ENCODE data around the gene FKBP8. TPM values are rescaled to one million over a fixed set of nuclear protein-coding genes. Genes with fewer than 3 reads are reported as not detected.

Gene FKBP8
- total RNA-seq, 4 donors from 2014 or later, result 248 to 285 (median 263) TPM

DNA sequence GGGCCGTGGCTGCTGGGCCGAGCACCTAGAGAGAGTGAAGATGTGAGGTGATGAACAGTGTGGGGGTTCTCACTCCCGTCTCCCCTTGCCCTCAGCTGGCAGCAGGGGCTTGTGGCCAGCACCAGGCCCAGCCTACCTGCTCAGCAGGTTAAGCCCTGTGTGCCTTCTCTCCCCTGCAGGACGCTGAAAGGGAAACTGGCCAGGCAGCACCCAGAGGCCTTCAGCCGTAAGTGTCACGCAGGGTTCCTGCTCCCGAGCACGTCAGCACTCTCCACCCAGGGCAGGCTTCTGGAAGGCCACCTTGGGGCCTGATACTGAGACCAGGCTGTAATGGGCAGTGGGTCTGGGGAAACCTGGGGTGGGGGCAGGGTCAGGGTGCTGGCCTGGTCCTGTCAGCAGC lies 23.6 kb upstream of the FKBP8 start:
- intact Hi-C loops (cut with DNase I; ENCODE audit: low total_unique reads), result no loop called here
- TF ChIP-seq POLR2A (IDR thresholded peaks at IDR 0.05), result no peak
- TF ChIP-seq, protein P1, sequence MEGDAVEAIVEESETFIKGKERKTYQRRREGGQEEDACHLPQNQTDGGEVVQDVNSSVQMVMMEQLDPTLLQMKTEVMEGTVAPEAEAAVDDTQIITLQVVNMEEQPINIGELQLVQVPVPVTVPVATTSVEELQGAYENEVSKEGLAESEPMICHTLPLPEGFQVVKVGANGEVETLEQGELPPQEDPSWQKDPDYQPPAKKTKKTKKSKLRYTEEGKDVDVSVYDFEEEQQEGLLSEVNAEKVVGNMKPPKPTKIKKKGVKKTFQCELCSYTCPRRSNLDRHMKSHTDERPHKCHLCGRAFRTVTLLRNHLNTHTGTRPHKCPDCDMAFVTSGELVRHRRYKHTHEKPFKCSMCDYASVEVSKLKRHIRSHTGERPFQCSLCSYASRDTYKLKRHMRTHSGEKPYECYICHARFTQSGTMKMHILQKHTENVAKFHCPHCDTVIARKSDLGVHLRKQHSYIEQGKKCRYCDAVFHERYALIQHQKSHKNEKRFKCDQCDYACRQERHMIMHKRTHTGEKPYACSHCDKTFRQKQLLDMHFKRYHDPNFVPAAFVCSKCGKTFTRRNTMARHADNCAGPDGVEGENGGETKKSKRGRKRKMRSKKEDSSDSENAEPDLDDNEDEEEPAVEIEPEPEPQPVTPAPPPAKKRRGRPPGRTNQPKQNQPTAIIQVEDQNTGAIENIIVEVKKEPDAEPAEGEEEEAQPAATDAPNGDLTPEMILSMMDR (IDR thresholded peaks at IDR 0.05), result no peak
- no peak overlapping the region for H3K4me3 ChIP-seq (ENCODE audit: low read depth, poor library complexity, severe bottlenecking)
- no peak for DNase-seq (ENCODE audit: low spot score in 2 of 2)
- WGBS, 2 donors, result 87 to 95% methylated on average over 8 of the region's 8 CpGs

DNA sequence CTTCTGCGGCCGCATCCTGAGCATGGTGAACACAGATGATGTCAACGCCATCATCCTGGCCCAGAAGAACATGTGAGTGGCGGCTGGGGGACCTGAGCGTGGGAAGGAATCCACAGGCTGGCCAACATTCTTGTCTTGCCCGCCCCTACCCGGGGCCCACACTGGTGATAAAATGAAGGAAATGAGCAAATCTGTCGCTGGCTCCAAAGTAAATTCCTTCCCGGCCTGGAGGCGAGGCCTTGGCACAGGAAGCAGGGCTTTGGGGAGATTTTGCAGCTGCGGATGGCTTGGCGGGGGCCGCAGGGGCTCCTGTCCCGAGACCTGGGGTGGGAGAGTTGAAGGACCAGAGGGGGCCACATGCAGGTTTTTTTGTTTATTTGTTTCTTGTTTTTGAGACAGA lies 18.7 kb upstream of the FKBP8 start:
- H3K4me3 ChIP-seq (ENCODE audit: low read depth, poor library complexity, severe bottlenecking), result no peak overlapping the region
- TF ChIP-seq POLR2A (IDR thresholded peaks at IDR 0.05), result no peak
- TF ChIP-seq, protein P1 (IDR thresholded peaks at IDR 0.05), result no peak
- intact Hi-C loops (cut with DNase I; ENCODE audit: low total_unique reads), result no loop called here
- WGBS, 2 donors, result 60 to 62% methylated on average over 14 of the region's 14 CpGs
- DNase-seq (ENCODE audit: low spot score in 2 of 2), result no peak

DNA sequence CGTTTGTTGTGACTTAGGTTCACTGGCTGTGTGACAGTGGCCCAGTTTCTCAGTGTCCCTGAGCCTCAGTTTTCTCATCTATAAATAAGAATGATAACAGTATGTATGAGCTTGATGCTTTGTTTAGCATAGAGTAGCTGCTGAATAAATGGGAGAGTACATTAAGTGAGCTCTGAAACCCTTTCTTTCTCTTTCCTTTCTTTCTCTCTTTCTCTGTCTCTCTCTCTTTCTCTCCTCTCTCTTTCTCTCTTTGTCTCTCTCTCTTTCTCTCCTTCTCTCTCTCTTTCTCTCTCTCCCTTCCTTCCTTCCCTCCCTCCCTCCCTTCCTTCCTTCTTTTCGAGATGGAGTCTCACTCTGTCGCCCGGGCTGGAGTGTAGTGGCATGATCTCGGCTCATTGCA lies 16.3 kb upstream of the FKBP8 start:
- intact Hi-C loops (cut with DNase I; ENCODE audit: low total_unique reads), result no loop called here
- H3K4me3 ChIP-seq (ENCODE audit: low read depth, poor library complexity, severe bottlenecking), result no peak overlapping the region
- DNase-seq (ENCODE audit: low spot score in 2 of 2), result no peak
- TF ChIP-seq POLR2A (IDR thresholded peaks at IDR 0.05), result no peak
- TF ChIP-seq, protein P1 (IDR thresholded peaks at IDR 0.05), result no peak
- 56 to 66% methylated on average over 5 of the region's 5 CpGs for WGBS, 2 donors

DNA sequence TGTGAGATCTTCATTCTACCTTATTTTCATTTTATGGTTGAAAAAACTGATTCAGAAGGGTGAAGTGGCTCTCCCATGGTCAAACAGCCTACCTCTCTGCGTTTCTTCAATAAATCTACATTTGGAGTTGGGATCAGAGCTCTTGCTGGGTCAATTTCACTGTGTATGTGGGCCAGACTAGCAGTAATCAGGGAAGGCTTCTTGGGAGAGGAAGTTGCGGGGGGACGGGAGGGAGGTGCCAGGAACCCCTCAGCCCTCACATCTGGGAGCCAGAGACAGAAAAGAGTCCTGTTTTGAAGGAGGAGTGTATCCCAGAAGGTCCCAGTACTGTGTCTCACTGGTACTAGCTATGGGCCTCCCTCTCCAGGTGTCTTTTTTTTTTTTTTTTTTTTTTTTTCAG lies 15.2 kb upstream of the FKBP8 start:
- intact Hi-C loops (cut with DNase I; ENCODE audit: low total_unique reads), result no loop called here
- peak overlapping the region; percentile 84 for H3K4me3 ChIP-seq (ENCODE audit: low read depth, poor library complexity, severe bottlenecking)
- WGBS, 2 donors, result 33 to 39% methylated on average over 3 of the region's 3 CpGs
- no peak for TF ChIP-seq POLR2A (IDR thresholded peaks at IDR 0.05)
- TF ChIP-seq, protein P1 (IDR thresholded peaks at IDR 0.05), result no peak
- DNase-seq (ENCODE audit: low spot score in 2 of 2), result no peak

DNA sequence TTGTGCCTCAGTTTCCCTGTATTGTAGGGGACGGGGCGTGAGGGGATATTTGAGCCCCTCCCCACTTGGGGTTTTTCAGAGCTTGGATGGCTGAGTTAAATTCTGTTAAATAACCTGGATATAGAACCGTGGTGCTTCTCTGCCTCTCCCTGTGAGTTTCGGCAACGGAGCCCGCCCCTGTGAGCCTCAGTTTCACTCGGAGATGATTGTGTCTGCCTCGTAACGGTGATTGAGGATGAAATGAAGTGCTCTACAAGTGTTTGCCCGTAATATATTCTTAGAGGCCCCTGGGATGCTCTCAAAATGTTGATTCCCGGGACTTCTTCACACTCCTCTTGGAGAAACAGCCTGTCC lies 14.8 kb upstream of the FKBP8 start:
- intact Hi-C loops (cut with DNase I; ENCODE audit: low total_unique reads), result no loop called here
- WGBS, 2 donors, result 2 to 3% methylated on average over 11 of the region's 11 CpGs
- TF ChIP-seq POLR2A (IDR thresholded peaks at IDR 0.05), result no peak
- TF ChIP-seq, protein P1 (IDR thresholded peaks at IDR 0.05), result no peak
- peak overlapping the region; percentile 84 for H3K4me3 ChIP-seq (ENCODE audit: low read depth, poor library complexity, severe bottlenecking)
- DNase-seq (ENCODE audit: low spot score in 2 of 2), result no peak

DNA sequence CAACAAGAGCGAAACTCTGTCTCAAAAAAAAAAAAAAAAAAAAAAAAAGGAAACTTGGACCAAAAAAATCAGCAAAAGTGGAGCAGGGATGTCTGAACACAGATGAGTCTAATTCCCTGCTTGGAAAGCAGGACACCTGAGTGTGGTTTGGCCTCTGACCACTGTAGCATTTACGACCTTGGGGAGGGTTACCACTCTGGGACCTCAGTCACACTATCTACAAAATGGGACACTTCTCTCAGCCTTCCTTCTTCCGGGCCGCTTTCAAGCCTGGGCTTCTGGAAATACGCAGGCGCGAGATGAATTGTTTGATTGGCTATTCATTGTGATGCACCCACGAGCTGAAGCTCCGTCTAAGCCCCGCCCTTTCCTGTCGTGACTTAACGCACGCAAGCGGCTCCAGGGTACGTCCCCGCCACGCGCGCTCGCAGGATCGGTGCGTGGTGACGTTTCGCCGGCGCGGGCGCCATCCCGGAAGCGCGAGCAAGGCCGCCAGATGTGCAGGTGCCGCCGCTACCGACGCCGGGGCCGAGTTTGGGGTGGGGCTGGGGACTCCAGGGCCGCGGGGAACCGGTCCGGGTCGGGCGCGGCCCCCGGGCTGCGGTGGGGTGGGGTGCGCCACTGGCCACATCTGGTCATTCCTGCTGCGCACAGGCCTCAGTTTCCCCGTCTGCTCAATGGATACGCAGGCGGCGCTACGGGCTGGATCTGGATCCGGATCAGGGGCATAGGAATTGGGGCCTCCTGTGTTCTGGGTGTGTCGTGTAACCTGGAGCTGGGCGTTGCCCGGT lies 14.2 kb upstream of the FKBP8 start, which contains the start of gene KXD1:
Gene KXD1 (plus strand): TSS at position 460 of the 791 bp plus-strand sequence. CDS start 4,187 bp downstream, outside the sequence.
- 1% methylated on average over 41 to 52 of the region's 58 CpGs for WGBS, 2 donors
- intact Hi-C loops (cut with DNase I; ENCODE audit: low total_unique reads), result no loop called here
- no peak for TF ChIP-seq POLR2A (IDR thresholded peaks at IDR 0.05)
- TF ChIP-seq, protein P1 (IDR thresholded peaks at IDR 0.05), result no peak

More for the DNA sequence above, 14.2 kb upstream of the FKBP8 start, which contains the start of gene KXD1:
- H3K4me3 ChIP-seq (ENCODE audit: low read depth, poor library complexity, severe bottlenecking), result peak within 1 kb of the TSS; percentile 84
- peak; percentile 98 to 99 for DNase-seq (ENCODE audit: low spot score in 2 of 2)

Data from lower leg skin (tissue), 4 donors.